Trophoblast cell (in vitro differentiated cells and primary cell): ENCODE measurements around the gene CFAP97D1.

Experiments
- DNase-seq, 2 donors: peaks; one replicate each; pipeline ENCODE4 v3.0.0-alpha.2; 2016
- H2AFZ ChIP-seq: 2 replicates; pipeline ENCODE4 v1.6.1; 2013; ENCODE audit warnings: low read length, moderate library complexity, mild to moderate bottlenecking; ENCODE audit not compliant: insufficient read depth, poor library complexity
- H2AK5ac ChIP-seq: 2 replicates; pipeline ENCODE4 v1.6.1; 2013; ENCODE audit warnings: mild to moderate bottlenecking, low read length
- H2BK120ac ChIP-seq: 2 replicates; pipeline ENCODE4 v1.6.1; 2013; ENCODE audit warnings: low read length, mild to moderate bottlenecking, moderate library complexity; ENCODE audit not compliant: insufficient read depth, poor library complexity
- H2BK12ac ChIP-seq: 2 replicates; pipeline ENCODE4 v1.6.1; 2013; ENCODE audit warnings: mild to moderate bottlenecking, low read length, moderate library complexity
- H2BK5ac ChIP-seq: 2 replicates; pipeline ENCODE4 v1.6.1; 2013; ENCODE audit warnings: low read length, low read depth, moderate library complexity, mild to moderate bottlenecking; ENCODE audit not compliant: poor library complexity
- H3K14ac ChIP-seq: 2 replicates; pipeline ENCODE4 v1.6.1; 2013; ENCODE audit warnings: mild to moderate bottlenecking, low read length
- H3K18ac ChIP-seq: 2 replicates; pipeline ENCODE4 v1.6.1; 2013; ENCODE audit warnings: mild to moderate bottlenecking, low read length
- H3K23ac ChIP-seq: 2 replicates; pipeline ENCODE4 v1.6.1; 2013; ENCODE audit warnings: low read length
- H3K27ac ChIP-seq: 2 replicates; pipeline ENCODE4 v1.5.1; 2013; ENCODE audit warnings: low read depth, mild to moderate bottlenecking, inconsistent platforms, low read length, moderate library complexity
- H3K27me3 ChIP-seq: 2 replicates; pipeline ENCODE4 v1.6.1; 2013; ENCODE audit warnings: inconsistent platforms, mild to moderate bottlenecking, low read length, moderate library complexity; ENCODE audit not compliant: insufficient read depth
- H3K36me3 ChIP-seq, 2 experiments: 1 replicate in 1 of 2; 2 replicates in 1 of 2; pipeline ENCODE4 v1.6.1; 2013; ENCODE audit warnings: low read length in 2 of 2, mild to moderate bottlenecking in 2 of 2, moderate library complexity in 1 of 2; ENCODE audit not compliant: insufficient read depth in 2 of 2, control insufficient read depth in 1 of 2
- H3K4ac ChIP-seq: 2 replicates; pipeline ENCODE4 v1.6.1; 2013; ENCODE audit warnings: low read depth, mild to moderate bottlenecking, low read length, moderate library complexity
- H3K4me1 ChIP-seq, 2 experiments: 1 replicate in 1 of 2; 2 replicates in 1 of 2; pipeline ENCODE4 v1.6.1; 2013; ENCODE audit warnings: low read length in 2 of 2, mild to moderate bottlenecking in 2 of 2, moderate library complexity in 1 of 2; ENCODE audit not compliant: insufficient read depth in 2 of 2, control insufficient read depth in 1 of 2
- H3K4me2 ChIP-seq: 2 replicates; pipeline ENCODE4 v1.6.1; 2013; ENCODE audit warnings: inconsistent platforms, mild to moderate bottlenecking, low read length, moderate library complexity
- H3K4me3 ChIP-seq: 2 replicates; pipeline ENCODE4 v1.5.1; 2013; ENCODE audit warnings: mild to moderate bottlenecking, low read depth, low read length, inconsistent platforms
- H3K79me1 ChIP-seq: one replicate; pipeline ENCODE4 v1.6.1; 2013; ENCODE audit warnings: low read length
- H3K79me2 ChIP-seq: 2 replicates; pipeline ENCODE4 v1.6.1; 2013; ENCODE audit warnings: low read length, mild to moderate bottlenecking; ENCODE audit not compliant: control insufficient read depth, insufficient read depth, poor library complexity
- H3K9ac ChIP-seq: 2 replicates; pipeline ENCODE4 v1.6.1; 2013; ENCODE audit warnings: mild to moderate bottlenecking, low read length
- H3K9me3 ChIP-seq: 2 replicates; pipeline ENCODE4 v1.6.1; 2013; ENCODE audit warnings: low read depth, mild to moderate bottlenecking, control low read depth, inconsistent platforms, low read length; ENCODE audit not compliant: insufficient read depth
- H4K12ac ChIP-seq: 2 replicates; pipeline ENCODE4 v1.6.1; 2013; ENCODE audit warnings: low read depth, mild to moderate bottlenecking, low read length, moderate library complexity
- H4K8ac ChIP-seq: 2 replicates; pipeline ENCODE4 v1.6.1; 2013; ENCODE audit warnings: low read depth, mild to moderate bottlenecking, low read length, moderate library complexity
- H4K91ac ChIP-seq: one replicate; pipeline ENCODE4 v1.6.1; 2013; ENCODE audit warnings: low read depth, mild to moderate bottlenecking, low read length, moderate library complexity
- WGBS: extraction: QIAGEN DNeasy Blood & Tissue Kit; methylation state at CpG from one replicate; pipeline ENCODE4 v1.1.7; 2013; ENCODE audit warnings: missing lambda C conversion rate; ENCODE audit not compliant: insufficient read length, insufficient coverage; ENCODE audit errors: extremely low coverage; 5-methylcytosine and 5-hydroxymethylcytosine counted together

CFAP97D1 gene

GRCh38 chr17:43769426-43769825, 10.8 kb upstream of the CFAP97D1 start:
- no peak overlapping the region for H3K4ac ChIP-seq
- no peak overlapping the region for H4K12ac ChIP-seq
- no CpG with 5 or more reads among the region's 16 CpGs for WGBS
- H2AK5ac ChIP-seq: no peak overlapping the region
- no peak overlapping the region for H2BK5ac ChIP-seq
- no peak for DNase-seq
- no peaks in the 10 kb centered on the region for H3K4me1 ChIP-seq
- peaks cover 56 to 62% of the 10 kb centered on the region in 2 experiments for H3K36me3 ChIP-seq
- no peak overlapping the region for H2AFZ ChIP-seq
- no peak overlapping the region for H3K4me2 ChIP-seq
- no peak overlapping the region for H3K18ac ChIP-seq
- H3K79me2 ChIP-seq: no peaks in the 10 kb centered on the region
- H2BK12ac ChIP-seq: no peak overlapping the region
- peaks cover 1% of the 10 kb centered on the region for H3K9me3 ChIP-seq
- H3K79me1 ChIP-seq: no peaks in the 10 kb centered on the region
- H4K8ac ChIP-seq: no peak overlapping the region
- H3K23ac ChIP-seq: no peak overlapping the region
- H3K9ac ChIP-seq: no peak overlapping the region
- H2BK120ac ChIP-seq: no peak overlapping the region
- no peak overlapping the region for H3K4me3 ChIP-seq
- no peak overlapping the region for H4K91ac ChIP-seq
- no peaks in the 10 kb centered on the region for H3K27me3 ChIP-seq
- H3K14ac ChIP-seq: no peak overlapping the region
- H3K27ac ChIP-seq: no peak overlapping the region

- no peak overlapping the region for H4K12ac ChIP-seq
- no peak overlapping the region for H3K4me3 ChIP-seq
- no peak overlapping the region for H2AK5ac ChIP-seq
- H2BK5ac ChIP-seq: no peak overlapping the region
- no peak overlapping the region for H4K8ac ChIP-seq
- H2BK12ac ChIP-seq: no peak overlapping the region
- no peak overlapping the region for H3K23ac ChIP-seq
- H3K4ac ChIP-seq: no peak overlapping the region
- H2AFZ ChIP-seq: no peak overlapping the region
- no peaks in the 10 kb centered on the region for H3K79me2 ChIP-seq
- DNase-seq: no peak
- no peak overlapping the region for H3K9ac ChIP-seq
- no peak overlapping the region for H3K4me2 ChIP-seq
- no peaks in the 10 kb centered on the region for H3K27me3 ChIP-seq
- no peak overlapping the region for H3K18ac ChIP-seq
- H2BK120ac ChIP-seq: no peak overlapping the region
- no CpG with 5 or more reads among the region's 11 CpGs for WGBS
- no peaks in the 10 kb centered on the region for H3K79me1 ChIP-seq
- no peak overlapping the region for H3K14ac ChIP-seq
- H4K91ac ChIP-seq: no peak overlapping the region
- peaks cover 61 to 66% of the 10 kb centered on the region in 2 experiments for H3K36me3 ChIP-seq
- H3K4me1 ChIP-seq: no peaks in the 10 kb centered on the region
- H3K9me3 ChIP-seq: peaks cover 1% of the 10 kb centered on the region
- H3K27ac ChIP-seq: no peak overlapping the region
Observed at GRCh38 chr17:43769859-43770258, 10.4 kb upstream of the CFAP97D1 start.

GRCh38 chr17:43770957-43771356, 9.3 kb upstream of the CFAP97D1 start:
- DNase-seq: no peak
- H3K4me2 ChIP-seq: no peak overlapping the region
- no peak overlapping the region for H2BK12ac ChIP-seq
- no peak overlapping the region for H3K4me3 ChIP-seq
- H3K79me1 ChIP-seq: no peaks in the 10 kb centered on the region
- H2BK5ac ChIP-seq: no peak overlapping the region
- H4K91ac ChIP-seq: no peak overlapping the region
- H3K4ac ChIP-seq: no peak overlapping the region
- no peak overlapping the region for H3K9ac ChIP-seq
- 100% methylated on average over 1 of the region's 2 CpGs for WGBS
- no peak overlapping the region for H3K27ac ChIP-seq
- no peak overlapping the region for H3K14ac ChIP-seq
- H3K18ac ChIP-seq: no peak overlapping the region
- H2AK5ac ChIP-seq: no peak overlapping the region
- H3K36me3 ChIP-seq: peaks cover 64 to 74% of the 10 kb centered on the region in 2 experiments
- no peak overlapping the region for H3K23ac ChIP-seq
- H3K79me2 ChIP-seq: no peaks in the 10 kb centered on the region
- H4K8ac ChIP-seq: no peak overlapping the region
- H3K4me1 ChIP-seq: no peaks in the 10 kb centered on the region
- H2BK120ac ChIP-seq: no peak overlapping the region
- no peak overlapping the region for H2AFZ ChIP-seq
- no peaks in the 10 kb centered on the region for H3K27me3 ChIP-seq
- H4K12ac ChIP-seq: no peak overlapping the region
- H3K9me3 ChIP-seq: peaks cover 1% of the 10 kb centered on the region

GRCh38 chr17:43771463-43771862, 8.8 kb upstream of the CFAP97D1 start:
- H2AK5ac ChIP-seq: no peak overlapping the region
- peaks cover 68 to 78% of the 10 kb centered on the region in 2 experiments for H3K36me3 ChIP-seq
- H2BK120ac ChIP-seq: no peak overlapping the region
- no peak overlapping the region for H4K8ac ChIP-seq
- no peak overlapping the region for H3K9ac ChIP-seq
- no CpG with 5 or more reads among the region's 9 CpGs for WGBS
- H3K79me1 ChIP-seq: no peaks in the 10 kb centered on the region
- H2BK12ac ChIP-seq: no peak overlapping the region
- no peak overlapping the region for H4K91ac ChIP-seq
- no peak overlapping the region for H4K12ac ChIP-seq
- peaks cover 1% of the 10 kb centered on the region for H3K9me3 ChIP-seq
- no peak overlapping the region for H3K18ac ChIP-seq
- H3K27me3 ChIP-seq: no peaks in the 10 kb centered on the region
- H2BK5ac ChIP-seq: no peak overlapping the region
- no peak for DNase-seq
- no peak overlapping the region for H3K4me2 ChIP-seq
- no peak overlapping the region for H3K27ac ChIP-seq
- H3K4me1 ChIP-seq: peaks cover 0 to under 1% of the 10 kb centered on the region in 2 experiments
- H3K23ac ChIP-seq: no peak overlapping the region
- H3K4me3 ChIP-seq: no peak overlapping the region
- H2AFZ ChIP-seq: no peak overlapping the region
- no peak overlapping the region for H3K14ac ChIP-seq
- H3K79me2 ChIP-seq: peaks cover 2% of the 10 kb centered on the region
- no peak overlapping the region for H3K4ac ChIP-seq
